OCI-LY1 (cell line): ENCODE results near the gene AGPAT2.
A peak's percentile ranks its signal among the peaks of the same experiment; 100 is the strongest.

Experiments
- H2AFZ ChIP-seq: fragments of 200-600 bp; sonication (generic), shearing (Covaris generic); 2 replicates; pipeline ENCODE4 v1.6.0; 2014; ENCODE audit warnings: antibody characterized with exemption, mild to moderate bottlenecking, low read length
- H3F3A ChIP-seq: fragments of 200-600 bp; sonication (generic), shearing (Covaris generic); 2 replicates; pipeline ENCODE4 v1.6.0; 2014; ENCODE audit warnings: mild to moderate bottlenecking, antibody characterized with exemption, low read length, moderate library complexity; ENCODE audit not compliant: insufficient read depth
- H3K27ac ChIP-seq: fragments of 200-600 bp; sonication (generic); 2 replicates; pipeline ENCODE4 v1.5.1; 2014; ENCODE audit warnings: low read length, mixed run types, mild to moderate bottlenecking, low read depth; ENCODE audit not compliant: poor library complexity, severe bottlenecking
- H3K27me3 ChIP-seq: fragments of 200-600 bp; sonication (generic); 2 replicates; pipeline ENCODE4 v1.6.0; 2014; ENCODE audit warnings: antibody characterized with exemption, mild to moderate bottlenecking, low read length, moderate library complexity; ENCODE audit not compliant: insufficient read depth
- H3K36me3 ChIP-seq: fragments of 200-600 bp; sonication (generic); 2 replicates; pipeline ENCODE4 v1.6.1; 2014; ENCODE audit warnings: mild to moderate bottlenecking, antibody characterized with exemption, low read length, moderate library complexity, mixed read lengths; ENCODE audit not compliant: insufficient read depth
- H3K4me1 ChIP-seq: fragments of 200-600 bp; sonication (generic); 2 replicates; pipeline ENCODE4 v1.5.1; 2014; ENCODE audit warnings: mild to moderate bottlenecking, low read length, moderate library complexity; ENCODE audit not compliant: insufficient read depth, severe bottlenecking
- H3K4me2 ChIP-seq: fragments of 200-600 bp; sonication (generic), shearing (Covaris generic); 2 replicates; pipeline ENCODE4 v1.6.1; 2014; ENCODE audit warnings: low read length
- H3K4me3 ChIP-seq: fragments of 200-600 bp; sonication (generic); 2 replicates; pipeline ENCODE4 v1.5.1; 2014; ENCODE audit warnings: low read length, low read depth, mild to moderate bottlenecking, mixed read lengths; ENCODE audit not compliant: poor library complexity, severe bottlenecking
- H3K79me2 ChIP-seq: fragments of 200-600 bp; shearing (Covaris generic); 2 replicates; pipeline ENCODE4 v1.6.1; 2016; ENCODE audit warnings: mixed run types, low read length, mixed read lengths; ENCODE audit not compliant: insufficient read depth
- H3K9ac ChIP-seq: fragments of 200-600 bp; sonication (generic), shearing (Covaris generic); 2 replicates; pipeline ENCODE4 v1.6.1; 2014; ENCODE audit warnings: mild to moderate bottlenecking, low read length, mixed read lengths
- H3K9me2 ChIP-seq: fragments of 200-600 bp; sonication (generic), shearing (Covaris generic); 2 replicates; pipeline ENCODE4 v1.6.1; 2014; ENCODE audit warnings: low read depth, mild to moderate bottlenecking, low read length, mixed read lengths
- H3K9me3 ChIP-seq: fragments of 200-600 bp; shearing (Covaris generic); 2 replicates; pipeline ENCODE4 v1.6.1; 2014; ENCODE audit warnings: low read length, mixed read lengths
- H4K20me1 ChIP-seq: fragments of 200-600 bp; sonication (generic), shearing (Covaris generic); 2 replicates; pipeline ENCODE4 v1.6.0; 2016; ENCODE audit warnings: mild to moderate bottlenecking, low read length; ENCODE audit not compliant: insufficient read depth
- CTCF ChIP-seq: fragments of 200-600 bp; sonication (generic), shearing (Covaris generic); IDR thresholded peaks from 2 replicates; pipeline ENCODE4 v1.5.1; 2017; ENCODE audit warnings: mild to moderate bottlenecking, antibody characterized with exemption, low read length, moderate library complexity, mixed read lengths
- EZH2 ChIP-seq: fragments of 200-600 bp; sonication (generic), shearing (Covaris generic); IDR thresholded peaks from 2 replicates; pipeline ENCODE4 v1.8.0; 2017; ENCODE audit warnings: borderline replicate concordance, mixed run types, mild to moderate bottlenecking, antibody characterized with exemption, low read length, moderate library complexity, mixed read lengths

AGPAT2 gene

GRCh38 chr9:136726631-136727191, 39.5 kb upstream of the AGPAT2 start:
- Histone ChIP-seq H3K9ac (peak overlapping the region; percentile 99), H3K79me2 (no peaks in the 10 kb centered on the region)

GRCh38 chr9:136726118-136726517, 38.9 kb upstream of the AGPAT2 start:
- Histone ChIP-seq H3F3A (no peaks in the 10 kb centered on the region), H3K9ac (peak overlapping the region; percentile 99; the same call in 1 of the 2 replicates), H3K27ac (no peak overlapping the region)

More at GRCh38 chr9:136726631-136727191, 39.5 kb upstream of the AGPAT2 start:
- H3K9me2 ChIP-seq: no peaks in the 10 kb centered on the region
- H3K4me3 ChIP-seq: peak overlapping the region; percentile 100
- H3K27ac ChIP-seq: no peak overlapping the region
- no peaks in the 10 kb centered on the region for H4K20me1 ChIP-seq
- peaks cover 56% of the 10 kb centered on the region for H3K36me3 ChIP-seq
- H3K4me2 ChIP-seq: peak overlapping the region; percentile 99
- no peaks in the 10 kb centered on the region for H3K9me3 ChIP-seq
- no peaks in the 10 kb centered on the region for H3F3A ChIP-seq
- TF ChIP-seq EZH2 (no peak), CTCF (peak; percentile 83)
- H3K27me3 ChIP-seq: no peaks in the 10 kb centered on the region
- H3K4me1 ChIP-seq: peaks cover 27% of the 10 kb centered on the region
- H2AFZ ChIP-seq: no peak overlapping the region

GRCh38 chr9:136725612-136726011, 38.4 kb upstream of the AGPAT2 start:
- H3K4me3 ChIP-seq: peak overlapping the region; percentile 100
- TF ChIP-seq CTCF (no peak), EZH2 (no peak)
- H3K9me3 ChIP-seq: no peaks in the 10 kb centered on the region
- H3F3A ChIP-seq: no peaks in the 10 kb centered on the region
- peak overlapping the region; percentile 99; the same call in 1 of the 2 replicates for H3K4me2 ChIP-seq
- H3K36me3 ChIP-seq: peaks cover 56% of the 10 kb centered on the region
- no peaks in the 10 kb centered on the region for H4K20me1 ChIP-seq
- no peak overlapping the region for H3K27ac ChIP-seq
- H3K9me2 ChIP-seq: no peaks in the 10 kb centered on the region
- H3K27me3 ChIP-seq: no peaks in the 10 kb centered on the region
- H3K79me2 ChIP-seq: no peaks in the 10 kb centered on the region
- no peak overlapping the region for H3K9ac ChIP-seq
- H3K4me1 ChIP-seq: peaks cover 27% of the 10 kb centered on the region
- no peak overlapping the region for H2AFZ ChIP-seq

More at GRCh38 chr9:136726118-136726517, 38.9 kb upstream of the AGPAT2 start:
- Histone ChIP-seq H3K27me3 (no peaks in the 10 kb centered on the region), H3K9me3 (no peaks in the 10 kb centered on the region), H3K4me3 (peak overlapping the region; percentile 100), H3K79me2 (no peaks in the 10 kb centered on the region), H4K20me1 (no peaks in the 10 kb centered on the region), H3K36me3 (peaks cover 56% of the 10 kb centered on the region), H3K4me2 (peak overlapping the region; percentile 99), H2AFZ (no peak overlapping the region), H3K4me1 (peaks cover 27% of the 10 kb centered on the region), H3K9me2 (no peaks in the 10 kb centered on the region)
- no peak for TF ChIP-seq CTCF
- TF ChIP-seq EZH2: no peak
